GM12878 (cell line): Measurements from ENCODE around the gene KCTD19. TPM values are rescaled to one million over a fixed set of nuclear protein-coding genes. Genes with fewer than 3 reads are reported as not detected.

Experiments used
- ATAC-seq: fragments of 200-7000 bp; cut with Tn5 transposase; 3 replicates; pipeline ENCODE4 v1.9.1; 2020; ENCODE audit warnings: mild to moderate bottlenecking, moderate library complexity
- BruUV-seq: library from RNA; stranded (reverse); fragments of 400-500 nt; replicated peaks from 2 replicates; lab custom pipeline; 2021; lab: Mats Ljungman, UMichigan
- CTCF ChIA-PET: fragments of 300-600 bp; sonication (Branson Sonifier 250); formaldehyde crosslinking; extraction: SDS; loops from one replicate; lab custom pipeline; 2021; ENCODE audit warnings: inconsistent platforms; lab: Yijun Ruan, JAX
- POLR2A ChIA-PET: fragments of 350-600 bp; formaldehyde crosslinking; extraction: SDS; loops from one replicate; lab custom pipeline; 2021; ENCODE audit warnings: inconsistent platforms; lab: Charles Lee
- RAD21 ChIA-PET: fragments of 300-600 bp; sonication (Branson Sonifier 250); formaldehyde crosslinking; loops from one replicate; lab custom pipeline; 2023; ENCODE audit warnings: antibody characterized with exemption; ENCODE audit not compliant: unreplicated experiment; lab: Charles Lee
- SMC1A ChIA-PET: fragments of 300-600 bp; sonication (Branson Sonifier 250); formaldehyde crosslinking; loops from one replicate; lab custom pipeline; 2023; ENCODE audit not compliant: unreplicated experiment, uncharacterized antibody; lab: Charles Lee
- DNase-seq: peaks from one replicate; pipeline ENCODE4 v3.0.0-alpha.2; 2011; ENCODE audit warnings: low read depth, low spot score
- FAIRE-seq: peaks from 3 replicates; lab custom pipeline; 2011; peaks lifted over from hg19 to GRCh38; lab: Jason Lieb, UNC
- H2AFZ ChIP-seq: 2 replicates; pipeline ENCODE4 v1.6.0; 2011; ENCODE audit warnings: low read depth, low read length, control low read depth; ENCODE audit not compliant: control insufficient read depth
- H3K27ac ChIP-seq: 2 replicates; pipeline ENCODE4 v1.5.1; 2011; ENCODE audit warnings: control low read depth; ENCODE audit not compliant: control insufficient read depth, insufficient read depth
- H3K27me3 ChIP-seq, 2 experiments: replicated peaks in 1 of 2; 2 replicates each; pipeline versions ENCODE4 v1.6.0 to v1.6.1; 2011; ENCODE audit warnings: low read length in 1 of 2; ENCODE audit not compliant: control insufficient read depth in 2 of 2, insufficient read depth in 2 of 2
- H3K36me3 ChIP-seq, 2 experiments: 2 replicates each; pipeline ENCODE4 v1.5.1; 2011; ENCODE audit warnings: low read length in 1 of 2; ENCODE audit not compliant: control insufficient read depth in 2 of 2, insufficient read depth in 2 of 2
- H3K4me1 ChIP-seq: 2 replicates; pipeline ENCODE4 v1.6.1; 2011; ENCODE audit warnings: mild to moderate bottlenecking, low read length, moderate library complexity, mixed read lengths; ENCODE audit not compliant: control insufficient read depth, insufficient read depth
- H3K4me2 ChIP-seq: 2 replicates; pipeline ENCODE4 v1.6.0; 2011; ENCODE audit warnings: control low read depth; ENCODE audit not compliant: control insufficient read depth, insufficient read depth
- H3K4me3 ChIP-seq: fragments of 200-600 bp; sonication (generic); 2 replicates; pipeline ENCODE4 v1.5.1; 2016
- H3K79me2 ChIP-seq: 2 replicates; pipeline ENCODE4 v1.6.0; 2011; ENCODE audit warnings: low read length; ENCODE audit not compliant: control insufficient read depth, insufficient read depth
- H3K9ac ChIP-seq: 2 replicates; pipeline ENCODE4 v1.8.0; 2011; ENCODE audit warnings: low read length, control low read depth, mixed read lengths; ENCODE audit not compliant: control insufficient read depth, insufficient read depth
- H3K9me3 ChIP-seq: replicated peaks from 3 replicates; pipeline ENCODE4 v1.5.1; 2011; ENCODE audit warnings: mild to moderate bottlenecking, low read length; ENCODE audit not compliant: control insufficient read depth, insufficient read depth
- H4K20me1 ChIP-seq: 2 replicates; pipeline ENCODE4 v1.6.0; 2011; ENCODE audit not compliant: control insufficient read depth, insufficient read depth
- CHD2 ChIP-seq: IDR thresholded peaks from 2 replicates; pipeline ENCODE4 v1.6.1; 2011; ENCODE audit warnings: low read depth, low read length, improper control_type of control experiment, borderline replicate concordance
- DPF2 ChIP-seq: fragments of 450-650 bp; IDR thresholded peaks from 2 replicates; pipeline ENCODE4 v1.6.1; 2017; ENCODE audit warnings: mild to moderate bottlenecking
- FOS ChIP-seq: IDR thresholded peaks from 3 replicates; pipeline ENCODE4 v1.6.1; 2011; ENCODE audit warnings: borderline replicate concordance; ENCODE audit not compliant: insufficient read length; ENCODE audit errors: extremely low read depth
- IRF5 ChIP-seq: fragments of 450-650 bp; IDR thresholded peaks from 2 replicates; pipeline ENCODE4 v1.6.1; 2017; ENCODE audit warnings: borderline replicate concordance
- MEF2A ChIP-seq: IDR thresholded peaks from 2 replicates; pipeline ENCODE4 v1.6.1; 2011; ENCODE audit warnings: low read depth, mild to moderate bottlenecking, low read length, moderate library complexity; ENCODE audit not compliant: insufficient read depth
- MYB ChIP-seq: fragments of 150-350 bp; IDR thresholded peaks from 2 replicates; pipeline ENCODE4 v1.6.1; 2014; ENCODE audit warnings: mild to moderate bottlenecking, low read depth, low read length, borderline replicate concordance
- NR2C2 ChIP-seq: IDR thresholded peaks from 2 replicates; pipeline ENCODE4 v1.6.1; 2011; ENCODE audit warnings: borderline replicate concordance, low read depth; ENCODE audit not compliant: control insufficient read depth, insufficient read length
- REST ChIP-seq: IDR thresholded peaks from 2 replicates; pipeline ENCODE4 v1.6.1; 2012; ENCODE audit warnings: mild to moderate bottlenecking, low read depth, low read length
- TBL1XR1 ChIP-seq: IDR thresholded peaks from 2 replicates; pipeline ENCODE4 v1.6.1; 2012; ENCODE audit warnings: low read depth, low read length, improper control_type of control experiment
- TCF3 ChIP-seq: IDR thresholded peaks from 2 replicates; pipeline ENCODE4 v1.6.1; 2012; ENCODE audit warnings: low read depth, mild to moderate bottlenecking, low read length, borderline replicate concordance; ENCODE audit not compliant: insufficient read depth
- ZBTB33 ChIP-seq: fragments of 450-650 bp; IDR thresholded peaks from 2 replicates; pipeline ENCODE4 v1.6.1; 2017; ENCODE audit warnings: mild to moderate bottlenecking
- ZNF217 ChIP-seq: fragments of 450-650 bp; IDR thresholded peaks from 2 replicates; pipeline ENCODE4 v1.6.1; 2017; ENCODE audit warnings: antibody characterized with exemption, mild to moderate bottlenecking
- WGBS: methylation state at CpG from one replicate; pipeline ENCODE4 v1.1.6; 2016; ENCODE audit warnings: low lambda C conversion rate; ENCODE audit not compliant: insufficient replicate concordance, insufficient coverage; ENCODE audit errors: missing lambda C conversion rate; 5-methylcytosine and 5-hydroxymethylcytosine counted together
- in situ Hi-C: fragments of 300-500 bp; cut with MboI; formaldehyde crosslinking; loops from 9 replicates; pipeline ENCODE4 v1.14.3; 2018; ENCODE audit warnings: mixed read lengths
- intact Hi-C: fragments of 100-400 bp; cut with micrococcal nuclease; formaldehyde crosslinking; loops from one replicate; pipeline ENCODE4 v1.14.2; 2022; ENCODE audit not compliant: unreplicated experiment
- polyA plus RNA-seq, 11 experiments: library from polyadenylated mRNA; depleted of rRNA in 4 of 11; unstranded in 6 of 11; stranded (reverse) in 5 of 11; fragments of >200 nt; fragmentation: Nextera tagmentation in 4 of 11; fragmentation: Illumina TruSeq in 1 of 11; extraction: Ambion mirVana in 4 of 11; extraction: Trizol in 1 of 11; gene quantifications; 1 replicate in 1 of 11; 2 replicates in 10 of 11; pipeline versions ENCODE4 v1.2.1 to v1.2.3, GENCODE V29; 2011 to 2016; ENCODE audit warnings: inconsistent platforms in 2 of 11, missing spikeins in 2 of 11, low read depth in 1 of 11
- total RNA-seq, 4 experiments: library from RNA; depleted of rRNA in 3 of 4; stranded (reverse); fragments of >200 nt in 3 of 4; fragmentation: Illumina TruSeq in 1 of 4; extraction: Trizol in 1 of 4; gene quantifications; 2 replicates each; pipeline versions ENCODE4 v1.2.1 to v1.2.3, GENCODE V29; 2013 to 2021
- TF ChIP-seq, protein P1 (sequence below): fragments of 450-650 bp; IDR thresholded peaks from 2 replicates; pipeline ENCODE4 v1.6.1; 2014; ENCODE audit warnings: mild to moderate bottlenecking
- TF ChIP-seq, protein P2 (sequence below): IDR thresholded peaks from 2 replicates; pipeline ENCODE4 v1.6.1; 2011; ENCODE audit warnings: low read depth, mild to moderate bottlenecking, low read length, moderate library complexity, borderline replicate concordance; ENCODE audit errors: extremely low read depth

The KCTD19 gene
- total and polyA plus RNA-seq, 10 of the 15 experiments (the other 5 are each of a cell fraction or from before 2014, with no cell fraction given) = 1.6 to 8.9 (median 3.9) TPM

DNA sequence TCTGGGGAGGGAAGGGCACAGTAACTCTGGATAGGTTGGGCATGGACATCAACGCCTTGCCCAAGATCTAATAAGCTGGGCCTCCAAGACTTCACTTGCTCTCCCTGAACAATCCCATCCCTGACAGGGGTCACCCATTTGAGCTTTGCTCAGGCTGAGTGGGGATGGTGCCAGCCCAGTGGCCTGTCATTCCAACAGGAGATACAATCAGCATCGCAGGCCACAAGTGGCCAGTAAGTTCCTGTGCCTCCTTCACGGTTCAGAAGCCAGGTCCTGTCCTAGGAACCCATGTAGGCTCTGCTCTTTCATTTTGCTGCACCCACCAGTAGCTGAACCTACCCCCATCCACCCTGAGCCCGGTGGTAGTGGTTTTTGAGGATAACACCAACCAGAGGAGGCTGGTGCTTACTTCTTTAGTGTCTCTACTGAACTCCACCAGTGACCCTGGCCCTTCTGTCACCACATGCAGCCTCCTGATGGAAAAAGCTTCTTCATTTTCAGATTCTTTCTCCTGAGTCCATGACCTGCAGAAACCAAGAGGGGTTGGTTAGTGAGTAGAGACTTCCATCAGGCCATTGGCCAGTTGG is 32.3 kb downstream of the KCTD19 start:
- DNase-seq (no peak), ATAC-seq (no peak)
- Histone ChIP-seq H3K79me2 (no peaks in the 10 kb centered on the region), H3K4me2 (no peak overlapping the region), H3K27ac (no peak overlapping the region), H3K27me3 (no peaks in the 10 kb centered on the region; a peak in 1 of 4 replicates)
- SMC1A ChIA-PET = no interaction called here
- WGBS = 15% methylated on average over 4 of the region's 4 CpGs
- in situ Hi-C loops = no loop called here
- TF ChIP-seq IRF5 = no peak
- TF ChIP-seq ZNF217 = no peak
- no peak for TF ChIP-seq TBL1XR1
- no peak for TF ChIP-seq TCF3
- TF ChIP-seq, protein P1, sequence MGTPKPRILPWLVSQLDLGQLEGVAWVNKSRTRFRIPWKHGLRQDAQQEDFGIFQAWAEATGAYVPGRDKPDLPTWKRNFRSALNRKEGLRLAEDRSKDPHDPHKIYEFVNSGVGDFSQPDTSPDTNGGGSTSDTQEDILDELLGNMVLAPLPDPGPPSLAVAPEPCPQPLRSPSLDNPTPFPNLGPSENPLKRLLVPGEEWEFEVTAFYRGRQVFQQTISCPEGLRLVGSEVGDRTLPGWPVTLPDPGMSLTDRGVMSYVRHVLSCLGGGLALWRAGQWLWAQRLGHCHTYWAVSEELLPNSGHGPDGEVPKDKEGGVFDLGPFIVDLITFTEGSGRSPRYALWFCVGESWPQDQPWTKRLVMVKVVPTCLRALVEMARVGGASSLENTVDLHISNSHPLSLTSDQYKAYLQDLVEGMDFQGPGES = no peak
- no peak for TF ChIP-seq MYB
- no peak for TF ChIP-seq NR2C2
- TF ChIP-seq ZBTB33 = no peak
- no peak for TF ChIP-seq CHD2
- TF ChIP-seq FOS = no peak
- TF ChIP-seq REST = no peak
- TF ChIP-seq, protein P2, sequence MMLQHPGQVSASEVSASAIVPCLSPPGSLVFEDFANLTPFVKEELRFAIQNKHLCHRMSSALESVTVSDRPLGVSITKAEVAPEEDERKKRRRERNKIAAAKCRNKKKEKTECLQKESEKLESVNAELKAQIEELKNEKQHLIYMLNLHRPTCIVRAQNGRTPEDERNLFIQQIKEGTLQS = no peak
- TF ChIP-seq DPF2 = no peak
- TF ChIP-seq MEF2A = no peak
- TF ChIP-seq, all 136 proteins: peak for 0
- ChIA-PET CTCF (interaction anchor here (0.6 to 1.5 kb wide), 2 partner anchors 16 to 120 kb away, joined by 3 read pairs; no protein-coding TSS in a partner anchor), RAD21 (no interaction called here), POLR2A (no interaction called here)
- no TSS peak for BruUV-seq
- Histone ChIP-seq H3K9me3 (no peaks in the 10 kb centered on the region), H4K20me1 (no peaks in the 10 kb centered on the region), H3K36me3 (no peaks in the 10 kb centered on the region), H3K4me3 (no peak overlapping the region), H3K9ac (no peak overlapping the region), H2AFZ (no peak overlapping the region), H3K4me1 (no peaks in the 10 kb centered on the region)
- FAIRE-seq = no peak
- intact Hi-C loops = no loop called here
